IPS-NIHi11 (cell line): Measurements from ENCODE around the gene SLC17A8.
"Not testable (repeated sequence)": the region's sequence is repeated elsewhere in the genome, so short reads cannot be mapped to it uniquely, and the experiment has no call there.

Source experiments
- DNase-seq: peaks from one replicate; pipeline ENCODE4 v3.0.0; 2012; ENCODE audit warnings: mixed read lengths, low spot score

Gene SLC17A8

DNA sequence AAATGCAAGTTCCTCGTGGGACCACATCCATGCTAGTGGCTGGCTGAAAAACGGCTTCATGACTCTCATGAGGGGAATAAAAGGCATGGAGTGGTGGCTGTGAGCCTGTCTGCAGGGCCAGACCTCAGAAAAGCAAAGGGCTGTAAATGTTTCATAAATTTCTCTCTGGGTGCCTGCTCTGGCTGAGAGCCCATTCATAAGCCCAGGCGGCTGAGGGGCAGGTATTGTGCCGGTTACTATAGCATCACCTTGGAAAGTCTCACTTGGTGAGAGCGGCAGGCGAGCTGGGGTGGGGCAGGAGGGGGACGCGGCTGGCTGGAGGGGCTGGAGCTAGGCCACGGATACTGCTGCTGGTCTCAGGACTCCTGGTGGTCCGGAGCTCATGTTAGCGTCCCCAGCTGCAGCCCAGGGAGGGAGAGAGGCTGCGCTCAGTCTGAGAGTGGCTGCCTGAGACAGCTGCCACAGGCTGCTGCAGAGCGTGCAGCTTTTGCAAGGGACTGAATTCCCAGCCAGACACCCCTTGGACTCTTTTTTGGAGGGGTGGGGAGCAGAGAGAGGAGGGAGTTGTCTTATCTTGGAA is at the start of gene SLC17A8:
Gene SLC17A8, plus strand, starts transcription at position 431 of the 580 bp plus-strand sequence. CDS start 318 bp downstream, outside the sequence.
- DNase-seq: peak; percentile 57

DNA sequence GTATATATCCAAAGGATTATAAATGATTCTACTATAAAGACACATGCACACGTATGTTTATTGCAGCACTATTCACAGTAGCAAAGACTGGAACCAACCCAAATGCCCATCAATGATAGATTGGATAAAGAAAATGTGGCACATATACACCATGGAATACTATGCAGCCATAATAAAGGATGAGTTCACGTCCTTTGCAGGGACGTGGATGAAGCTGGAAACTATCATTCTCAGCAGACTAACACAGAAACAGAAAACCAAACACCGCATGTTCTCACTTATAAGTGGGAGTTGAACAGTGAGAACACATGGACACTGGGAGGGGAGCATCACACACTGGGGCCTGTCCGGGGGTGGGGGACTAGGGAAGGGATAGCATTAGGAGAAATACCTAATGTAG is 48.7 kb upstream of the SLC17A8 start:
- DNase-seq: not testable (repeated sequence)

DNA sequence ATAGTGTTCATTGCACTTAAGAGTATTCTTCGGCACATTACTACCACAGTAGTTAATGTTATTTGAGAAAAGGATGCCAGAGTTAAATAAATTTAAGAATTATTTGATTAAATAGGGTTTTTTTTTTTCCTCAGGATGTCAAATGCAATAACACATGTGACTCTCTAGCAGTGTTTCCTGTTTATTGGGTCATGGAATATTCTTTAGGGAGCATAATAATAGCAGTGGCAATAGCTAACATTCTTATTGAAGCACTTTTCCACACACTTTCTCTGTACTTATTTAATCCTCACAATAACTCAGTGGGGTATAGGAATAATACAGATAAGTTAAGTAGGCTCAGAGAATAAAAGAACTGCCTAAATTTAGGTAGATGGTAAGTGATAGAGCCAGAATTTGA is 45.6 kb upstream of the SLC17A8 start:
- no peak for DNase-seq

DNA sequence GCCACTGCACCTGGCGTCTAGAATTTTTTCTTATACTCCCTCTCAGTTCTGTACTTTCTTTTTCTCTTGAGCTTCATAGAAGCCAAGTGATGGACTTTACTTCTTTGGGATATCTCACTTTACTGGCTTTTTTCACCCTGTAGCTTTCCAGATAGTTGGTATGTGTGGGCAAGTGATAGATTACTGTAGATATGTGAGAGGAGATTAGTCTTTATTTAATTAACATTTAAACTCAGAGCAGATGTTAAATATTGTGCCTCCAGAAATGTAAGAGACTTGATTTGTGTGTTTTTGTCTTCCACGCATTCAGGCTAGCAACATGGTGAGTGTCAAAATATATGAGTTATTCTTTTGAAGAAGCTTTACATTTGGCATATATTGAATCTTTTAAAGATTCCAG is 39.5 kb upstream of the SLC17A8 start:
- DNase-seq: no peak

DNA sequence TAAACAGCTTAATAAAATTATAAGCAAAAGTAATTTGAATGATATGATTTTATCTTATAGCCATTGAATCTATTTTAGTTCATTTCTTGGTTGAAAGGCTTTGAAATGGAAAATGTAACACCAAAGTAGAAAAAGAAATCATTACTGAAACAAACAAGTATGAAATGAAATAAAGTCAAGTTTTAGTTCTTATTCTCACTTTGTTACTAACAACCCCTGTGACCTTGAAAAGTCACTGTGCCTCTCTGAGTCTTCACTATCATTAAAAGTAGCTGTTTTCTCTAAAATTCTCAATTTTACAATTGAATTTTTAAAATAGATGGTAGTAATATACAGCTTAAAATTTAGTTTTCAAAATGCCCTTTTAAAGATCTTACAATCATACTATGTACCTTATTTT is 32.4 kb upstream of the SLC17A8 start:
- DNase-seq: no peak

DNA sequence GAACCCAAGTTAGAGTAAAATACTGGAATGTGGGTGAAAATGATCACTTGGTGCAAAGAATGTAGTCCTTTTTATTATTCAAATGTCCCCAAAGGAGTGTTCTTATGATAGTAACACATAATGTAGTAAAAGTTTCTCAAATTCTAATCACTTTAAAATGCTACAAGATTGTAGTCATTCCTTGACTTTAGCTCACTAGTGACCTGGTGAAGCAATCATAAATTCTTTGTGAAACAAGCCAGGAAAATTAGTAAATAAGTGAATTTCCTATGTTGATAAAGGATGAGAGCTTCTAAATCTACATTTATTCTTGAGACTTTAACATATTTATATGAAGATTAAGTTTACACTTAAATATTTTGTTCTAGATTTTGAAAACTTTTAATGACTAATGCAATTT is 30.7 kb upstream of the SLC17A8 start:
- DNase-seq: no peak

DNA sequence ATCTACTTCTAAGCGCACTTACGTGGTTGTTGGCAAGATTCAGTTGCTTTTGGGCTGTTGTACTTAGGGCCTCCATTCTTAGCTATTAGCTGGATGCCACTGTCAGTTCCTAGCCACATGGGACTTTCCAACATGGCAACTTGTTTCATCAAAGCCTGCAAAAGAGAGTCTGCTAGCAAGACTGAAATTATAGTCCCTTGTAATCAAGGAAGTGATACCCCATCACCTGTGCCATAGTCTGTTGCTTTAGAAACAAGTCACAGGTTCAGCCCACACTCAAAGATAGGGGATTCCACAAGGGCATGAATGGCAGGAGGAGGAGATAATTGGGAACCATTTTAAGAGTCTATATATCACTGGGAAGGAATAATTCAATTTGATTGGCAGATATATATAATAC is 27.1 kb upstream of the SLC17A8 start:
- DNase-seq: no peak

DNA sequence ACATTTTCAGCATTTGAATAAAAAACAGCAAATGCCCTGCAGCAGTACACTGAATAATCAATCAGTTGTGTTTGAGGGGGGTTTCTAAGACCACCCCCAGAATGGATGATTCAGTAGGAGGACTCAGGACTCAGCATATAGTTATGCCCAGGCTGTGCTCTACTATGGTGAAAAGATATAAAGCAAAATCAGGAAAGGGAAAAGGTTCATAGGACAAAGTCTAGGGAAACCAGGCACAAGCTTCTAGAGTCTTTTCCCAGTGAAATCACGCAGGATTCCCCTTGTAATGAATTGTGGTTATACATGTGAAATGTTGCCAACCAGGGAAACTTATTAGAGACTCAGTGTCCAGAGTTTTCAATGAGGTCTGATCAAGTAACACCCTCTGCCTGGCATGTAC is 25.0 kb upstream of the SLC17A8 start:
- DNase-seq: no peak

DNA sequence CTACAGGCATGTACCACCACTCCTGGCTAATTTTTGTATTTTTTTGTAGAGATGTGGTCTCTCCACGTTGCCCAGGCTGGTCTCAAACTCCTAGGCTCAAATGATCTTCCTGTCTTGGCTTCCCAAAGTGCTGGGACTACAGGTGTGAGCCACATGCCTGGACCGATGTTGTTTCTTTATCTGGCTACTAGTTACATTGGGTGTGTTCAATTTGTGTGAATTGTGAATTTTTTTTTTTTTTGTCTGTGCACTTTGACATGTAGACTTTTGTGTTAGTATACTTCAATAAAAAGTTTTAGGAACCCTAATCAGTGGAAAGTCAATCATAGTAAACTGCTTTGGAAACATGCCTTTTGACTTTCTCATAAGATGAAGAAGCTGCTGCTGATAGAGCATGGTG is 24.0 kb upstream of the SLC17A8 start:
- no peak for DNase-seq

DNA sequence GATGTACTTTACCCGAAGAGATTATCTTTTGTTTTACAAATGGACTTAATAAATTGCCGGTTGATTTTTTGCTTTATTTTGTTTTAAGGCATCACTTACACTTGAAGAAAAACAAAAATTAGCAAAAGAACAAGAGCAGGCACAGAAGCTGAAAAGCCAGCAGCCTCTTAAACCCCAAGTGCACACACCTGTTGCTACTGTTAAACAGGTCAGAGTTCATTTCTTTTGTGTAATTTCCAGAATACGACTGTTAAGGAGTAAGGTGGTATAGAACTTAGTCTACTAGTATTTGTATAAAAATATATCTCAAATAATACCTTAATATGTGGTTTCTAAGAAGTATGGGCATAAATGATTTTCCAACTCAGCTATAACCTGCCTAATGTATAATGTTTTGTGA is 19.6 kb upstream of the SLC17A8 start:
- no peak for DNase-seq

DNA sequence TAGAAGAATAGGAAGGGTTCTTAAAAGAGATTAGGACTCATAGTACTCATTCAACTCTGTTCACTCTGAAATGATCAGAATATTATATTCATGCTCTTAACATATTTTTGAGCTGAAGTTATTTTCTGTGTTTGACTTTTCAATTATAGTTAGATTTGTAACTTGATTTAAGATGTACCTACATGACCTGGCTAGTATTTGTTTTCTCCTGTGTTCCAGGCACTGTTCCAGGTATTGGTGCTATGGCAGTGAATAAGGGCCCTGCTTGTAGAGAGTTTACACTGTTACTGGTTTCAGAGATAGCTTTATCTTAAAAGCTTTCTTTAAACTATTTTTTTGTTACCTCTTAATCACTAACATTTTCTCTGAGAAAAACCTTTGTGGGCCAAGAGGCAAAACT is 19.1 kb upstream of the SLC17A8 start:
- no peak for DNase-seq

DNA sequence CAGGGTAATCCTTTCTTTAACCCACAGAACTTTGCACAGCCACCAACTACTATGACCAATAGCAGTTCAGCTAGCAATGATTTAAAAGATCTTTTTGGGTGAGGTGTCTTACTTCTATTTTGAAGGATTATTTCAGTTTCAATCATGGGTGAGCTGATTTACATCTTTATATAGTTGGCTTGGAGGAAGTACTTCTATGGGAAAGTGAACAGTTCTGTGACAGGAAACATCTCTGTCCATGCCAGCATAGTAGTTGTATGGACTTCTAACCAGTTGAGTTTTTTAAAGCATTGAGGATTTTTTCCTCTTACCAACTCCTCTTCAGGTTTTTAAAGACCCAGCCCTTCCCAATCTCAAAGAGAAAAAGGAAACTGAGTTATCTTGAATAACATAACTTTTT is 17.8 kb upstream of the SLC17A8 start:
- no peak for DNase-seq

DNA sequence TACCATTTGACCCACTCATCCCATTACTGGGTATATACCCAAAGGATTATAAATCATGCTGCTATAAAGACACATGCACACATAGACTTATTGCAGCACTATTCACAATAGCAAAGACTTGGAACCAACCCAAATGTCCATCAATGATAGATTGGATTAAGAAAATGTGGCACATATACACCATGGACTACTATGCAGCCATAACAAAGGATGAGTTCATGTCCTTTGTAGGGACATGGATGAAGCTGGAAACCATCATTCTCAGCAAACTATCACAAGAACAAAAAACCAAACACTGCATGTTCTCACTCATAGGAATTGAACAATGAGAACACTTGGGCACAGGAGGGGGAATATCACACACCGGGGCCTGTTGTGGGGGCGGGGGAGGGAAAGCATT is 14.0 kb upstream of the SLC17A8 start:
- not testable (repeated sequence) for DNase-seq

DNA sequence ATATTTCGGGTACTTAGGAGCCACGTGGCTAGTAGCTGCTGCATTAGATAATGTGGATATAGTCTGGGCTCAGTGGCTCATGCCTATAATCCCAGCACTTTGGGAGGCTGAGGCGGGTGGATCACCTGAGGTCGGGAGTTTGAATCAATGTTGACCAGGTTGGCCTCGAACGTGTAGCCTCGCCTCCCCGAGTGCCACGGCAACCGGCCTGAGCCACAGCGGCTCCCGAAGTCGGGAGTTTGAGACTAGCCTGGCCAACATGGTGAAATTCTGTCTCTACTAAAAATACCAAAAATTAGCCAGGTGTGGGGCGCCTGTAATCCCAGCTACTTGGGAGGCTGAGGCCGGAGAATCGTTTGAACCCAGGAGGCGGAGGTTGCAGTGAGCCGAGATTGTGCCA is 12.5 kb upstream of the SLC17A8 start:
- DNase-seq: not testable (repeated sequence)

DNA sequence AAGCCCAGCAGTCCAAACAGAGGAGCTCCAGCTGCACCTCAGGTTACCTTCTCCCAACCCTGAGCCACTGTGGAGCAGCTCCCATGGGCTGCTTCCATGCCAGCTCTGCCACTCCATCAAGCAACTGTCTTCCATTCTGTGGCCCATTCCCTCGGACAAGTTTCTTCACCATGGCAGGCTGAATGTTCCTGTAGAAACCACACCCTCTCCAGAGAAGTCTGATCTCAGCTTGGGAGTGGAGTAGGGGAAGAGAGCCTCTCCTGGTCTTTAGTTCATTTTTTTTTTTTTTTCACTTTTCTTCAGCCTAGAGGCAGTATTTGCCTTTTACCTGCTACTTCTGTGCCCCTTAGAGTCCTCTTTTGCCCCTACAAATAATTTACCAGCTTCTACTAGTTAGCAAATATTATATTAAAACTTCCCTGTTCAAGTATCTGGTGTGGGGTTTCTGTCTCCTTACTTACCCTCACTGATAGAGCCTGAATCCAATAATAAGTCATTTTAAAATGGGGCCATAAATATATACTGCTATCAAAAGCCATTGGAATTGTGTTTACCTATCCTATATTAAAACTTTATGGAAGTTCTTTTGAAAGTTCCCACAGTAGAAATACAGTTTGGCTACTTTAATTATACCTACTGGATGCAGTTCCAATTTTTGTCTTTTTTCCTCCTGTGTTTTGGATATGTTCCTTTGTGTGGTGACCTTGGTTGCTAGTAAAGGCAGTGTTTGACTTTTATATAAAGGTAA is 11.7 kb upstream of the SLC17A8 start:
- no peak for DNase-seq

DNA sequence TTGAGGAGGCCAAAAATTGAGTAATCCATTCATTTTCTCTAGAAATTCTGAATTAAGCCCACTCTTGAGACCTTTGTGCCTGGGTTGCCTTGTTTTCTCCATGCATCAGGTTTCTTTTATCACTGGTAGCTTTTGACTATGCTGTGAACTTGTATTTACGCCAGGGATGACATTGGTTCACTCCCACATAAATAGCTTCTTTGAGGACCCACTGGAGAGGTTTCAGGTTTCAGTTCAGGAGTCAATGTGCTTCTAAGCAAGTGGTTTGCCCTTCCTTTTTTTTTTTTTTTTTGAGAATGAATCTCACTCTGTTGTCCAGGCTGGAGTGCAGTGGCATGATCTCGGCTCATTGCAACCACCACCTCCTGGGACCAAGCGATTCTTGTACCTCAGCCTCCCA is 10.2 kb upstream of the SLC17A8 start:
- DNase-seq: no peak

DNA sequence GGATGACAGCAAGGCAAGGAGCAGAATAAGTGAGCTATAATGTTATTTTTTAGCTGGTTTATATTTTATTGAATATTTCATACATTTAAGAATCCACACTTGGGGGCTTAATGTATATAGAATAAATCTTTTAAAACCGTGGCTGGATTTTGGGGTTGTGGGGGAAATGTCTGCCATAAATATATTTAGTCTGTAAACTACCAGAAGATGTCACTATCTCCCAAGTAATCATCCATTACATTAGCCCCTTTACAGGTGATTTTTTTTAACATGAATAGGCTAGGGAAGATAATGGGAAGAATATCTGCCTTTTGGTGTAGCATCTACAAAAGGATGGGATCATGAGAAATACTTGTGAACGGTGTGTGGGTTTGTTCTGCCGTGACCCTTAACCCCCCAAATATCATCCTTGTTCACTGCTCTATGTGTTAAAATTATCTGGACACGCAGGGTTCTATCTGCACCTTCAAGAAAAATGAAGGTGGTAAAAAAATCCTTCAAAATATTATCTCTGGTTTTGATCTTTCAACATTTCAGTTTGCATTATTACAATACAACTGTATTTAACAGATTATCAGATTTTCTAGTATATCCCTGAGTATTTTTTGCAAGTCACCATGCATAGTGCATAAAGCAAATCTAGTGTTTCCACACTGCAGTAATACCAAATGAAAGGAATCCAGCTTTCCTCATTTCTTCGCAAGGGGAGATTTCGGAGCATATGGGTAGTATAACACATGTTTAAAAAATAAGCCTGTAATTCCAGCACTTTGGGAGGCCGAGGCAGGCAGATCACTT is 8.0 kb upstream of the SLC17A8 start:
- DNase-seq: peak; percentile 24

DNA sequence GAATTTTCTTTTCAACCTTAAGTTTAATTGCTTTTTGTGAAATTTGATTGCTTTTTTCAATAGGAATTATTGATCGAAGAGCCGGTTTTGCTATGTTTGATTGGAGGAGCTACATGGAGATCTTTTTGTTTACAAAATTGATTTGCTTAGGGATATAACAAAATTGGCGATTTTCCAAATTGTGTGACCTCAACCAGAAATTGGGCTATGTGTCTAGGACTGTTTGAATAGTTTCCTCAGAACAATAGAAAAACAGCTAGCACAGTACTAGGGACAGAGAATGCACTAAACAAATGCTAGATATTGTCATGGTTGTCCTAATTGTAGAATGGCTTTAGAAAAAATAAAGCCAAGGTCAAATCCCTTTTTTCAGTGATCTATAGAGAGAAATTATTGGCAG is 2.4 kb downstream of the SLC17A8 start:
- no peak for DNase-seq

DNA sequence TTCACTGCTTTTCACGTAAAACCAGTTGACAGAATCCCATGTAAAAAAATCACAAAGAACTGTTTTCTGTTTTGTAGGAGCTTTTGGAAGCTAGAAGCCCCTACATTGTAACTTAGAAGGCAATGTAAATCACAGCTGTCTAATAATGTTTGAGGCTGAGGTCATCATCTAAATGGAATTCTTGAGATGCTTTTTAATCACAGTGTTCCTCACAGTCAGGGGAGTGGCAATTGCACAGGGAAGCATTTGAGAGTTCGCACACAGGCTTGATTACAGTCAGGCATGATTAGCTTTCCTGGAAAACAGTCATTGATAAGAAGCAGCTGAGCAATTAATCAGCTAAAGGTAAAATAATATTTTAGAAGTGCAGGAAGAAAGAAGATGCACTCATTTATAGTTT is 2.9 kb downstream of the SLC17A8 start:
- no peak for DNase-seq

DNA sequence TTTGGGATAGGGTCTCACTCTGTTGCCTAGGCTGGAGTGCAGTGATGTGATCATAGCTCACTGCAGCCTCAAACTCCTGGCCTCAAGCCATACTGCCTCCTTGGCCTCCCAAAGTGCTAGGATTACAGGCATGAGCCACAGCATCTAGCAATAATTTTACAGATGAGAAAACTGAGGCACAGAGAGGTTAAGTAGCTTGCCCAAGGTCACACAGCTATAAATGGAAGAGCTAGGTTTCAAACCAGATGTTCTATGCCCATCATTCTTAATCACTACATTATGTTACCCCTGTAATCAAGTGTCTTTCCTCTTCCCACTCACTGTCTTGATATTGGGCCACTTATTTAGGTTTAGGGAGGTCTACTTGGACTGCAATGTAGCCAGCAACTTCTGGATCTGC is 3.6 kb downstream of the SLC17A8 start:
- no peak for DNase-seq

DNA sequence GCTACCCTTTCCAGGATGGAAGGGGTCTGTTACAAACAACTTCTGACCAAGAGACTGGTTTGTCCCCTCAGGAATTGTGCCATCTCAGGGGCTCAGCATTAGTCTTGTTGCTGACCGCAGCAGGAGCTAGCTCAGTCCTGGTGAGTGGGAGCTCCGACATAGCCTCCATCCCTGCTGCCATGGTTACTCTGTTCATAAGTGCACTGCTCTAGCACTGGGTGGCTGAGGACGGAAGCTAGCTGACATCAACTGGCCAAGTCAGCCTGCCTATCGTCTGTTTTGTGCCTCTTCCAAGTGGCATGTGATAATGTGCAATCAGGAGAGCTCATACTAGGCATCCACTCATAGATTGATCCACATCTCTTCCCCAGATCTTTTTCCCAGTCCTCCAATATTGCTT is 7.5 kb downstream of the SLC17A8 start:
- no peak for DNase-seq

DNA sequence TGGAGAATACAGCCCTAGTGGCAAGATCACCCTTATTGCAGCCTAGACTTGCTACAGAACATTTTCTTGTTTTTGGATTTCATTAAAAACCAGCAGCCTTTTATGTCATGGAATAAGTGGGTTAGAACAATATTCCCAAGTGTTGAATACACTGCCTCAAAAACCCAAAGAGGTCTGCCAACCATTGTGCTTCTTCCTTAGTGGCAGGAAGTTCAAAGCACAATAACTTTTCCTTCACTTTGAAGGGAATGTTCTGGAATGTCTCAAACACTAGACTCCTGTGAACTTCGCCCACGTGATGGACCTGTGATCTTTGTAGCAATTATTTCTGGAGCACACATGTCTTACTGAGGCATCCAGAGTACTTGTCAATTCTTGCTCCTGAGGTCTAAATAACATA is 8.5 kb downstream of the SLC17A8 start:
- no peak for DNase-seq

DNA sequence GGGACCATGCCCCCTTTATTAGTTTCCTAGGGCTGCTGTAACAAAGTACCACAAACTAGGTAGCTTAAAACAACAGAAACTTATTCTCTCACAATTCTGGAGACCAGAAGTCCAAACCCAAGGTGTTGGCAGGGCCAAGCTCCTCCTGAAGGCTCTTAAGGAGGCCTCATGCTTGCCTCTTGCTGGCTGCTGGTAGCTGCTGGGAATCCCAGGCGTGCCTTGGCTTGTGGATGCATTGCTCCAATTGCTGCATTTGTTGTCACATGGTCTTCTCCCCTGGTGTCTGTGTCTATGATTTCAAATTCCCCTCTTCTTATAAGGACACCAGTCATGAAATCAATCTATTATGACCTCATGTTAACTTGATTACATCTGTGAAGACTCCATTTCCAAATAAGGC is 11.2 kb downstream of the SLC17A8 start:
- DNase-seq: no peak
